Ishikawa (cell line): ENCODE measurements around the gene UBE2H.
A peak's percentile ranks its signal among the peaks of the same experiment; 100 is the strongest.

Source experiments
- CEBPB ChIP-seq: IDR thresholded peaks from 2 replicates; pipeline ENCODE4 v1.6.1; 2012
- CREB1 ChIP-seq: IDR thresholded peaks from 2 replicates; pipeline ENCODE4 v1.6.1; 2012; ENCODE audit warnings: low read depth
- EP300 ChIP-seq: IDR thresholded peaks from 2 replicates; pipeline ENCODE4 v1.6.1; 2012; ENCODE audit warnings: borderline replicate concordance
- NFIC ChIP-seq: IDR thresholded peaks from 2 replicates; pipeline ENCODE4 v1.6.1; 2012
- RAD21 ChIP-seq: IDR thresholded peaks from 2 replicates; pipeline ENCODE4 v1.6.1; 2012; ENCODE audit warnings: low read depth
- TAF1 ChIP-seq: IDR thresholded peaks from 2 replicates; pipeline ENCODE4 v1.6.1; 2012; ENCODE audit warnings: low read depth, mild to moderate bottlenecking
- TEAD4 ChIP-seq: IDR thresholded peaks from 2 replicates; pipeline ENCODE4 v1.6.1; 2012
- YY1 ChIP-seq: IDR thresholded peaks from 2 replicates; pipeline ENCODE4 v1.6.1; 2012; ENCODE audit warnings: low read depth
- ZBTB7A ChIP-seq: IDR thresholded peaks from 2 replicates; pipeline ENCODE4 v1.6.1; 2012; ENCODE audit warnings: low read depth
- TF ChIP-seq, protein P1 (sequence below): IDR thresholded peaks from 2 replicates; pipeline ENCODE4 v1.6.1; 2012; ENCODE audit warnings: low read depth, mild to moderate bottlenecking
- TF ChIP-seq, protein P2 (sequence below): IDR thresholded peaks from 2 replicates; pipeline ENCODE4 v1.6.1; 2012
- TF ChIP-seq, protein P3 (sequence below): IDR thresholded peaks from 2 replicates; pipeline ENCODE4 v1.6.1; 2012

DNA sequence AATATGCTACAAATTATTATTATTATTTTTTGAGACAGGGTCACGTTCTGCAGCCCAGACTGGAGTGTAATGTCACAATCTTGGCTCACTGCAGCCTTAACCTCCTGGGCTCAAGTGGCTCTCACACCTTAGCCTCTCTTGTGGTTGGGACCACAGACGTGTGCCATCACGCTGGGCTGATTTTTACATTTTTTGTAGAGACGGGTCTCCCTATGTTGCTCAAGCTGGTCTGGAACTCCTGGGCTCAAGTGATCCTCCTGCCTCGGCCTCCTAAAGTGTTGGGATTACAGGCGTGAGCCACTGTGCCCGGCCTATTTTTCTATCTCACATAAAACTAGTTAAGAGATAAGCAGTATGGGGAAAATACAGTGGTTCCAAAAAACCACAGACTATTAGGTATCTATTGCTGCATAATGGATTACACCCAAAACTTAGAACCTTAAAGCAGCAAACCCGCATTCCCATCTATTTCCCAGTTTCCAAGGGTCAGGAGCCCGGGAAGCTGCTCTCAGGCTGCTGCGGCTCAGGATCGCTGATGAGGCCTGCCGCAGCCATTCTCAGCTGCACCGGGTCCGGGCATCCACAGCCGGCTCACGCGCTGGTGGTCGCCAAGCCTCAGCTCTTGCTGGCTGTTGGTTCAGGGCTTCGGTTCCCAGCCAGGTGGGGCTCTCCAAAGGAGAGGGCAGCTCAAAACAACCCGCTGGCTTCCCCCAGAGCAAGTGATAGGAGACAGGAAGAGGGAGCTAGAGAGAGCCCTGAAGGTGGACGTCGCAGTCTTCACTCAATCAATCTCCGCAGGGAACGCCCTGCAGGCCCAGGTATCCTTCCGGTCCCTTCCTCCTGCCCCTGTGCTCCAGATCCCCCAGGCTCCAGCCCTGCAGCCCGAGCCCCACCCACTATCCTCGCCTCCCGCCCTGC lies 128.2 kb downstream of the UBE2H start:
- TF ChIP-seq NFIC (no peak), CEBPB (no peak), EP300 (no peak), YY1 (no peak), TAF1 (no peak), RAD21 (peak; percentile 25; the same call in 1 of the 2 replicates), ZBTB7A (no peak), TEAD4 (no peak), CREB1 (no peak)
- TF ChIP-seq, protein P1, sequence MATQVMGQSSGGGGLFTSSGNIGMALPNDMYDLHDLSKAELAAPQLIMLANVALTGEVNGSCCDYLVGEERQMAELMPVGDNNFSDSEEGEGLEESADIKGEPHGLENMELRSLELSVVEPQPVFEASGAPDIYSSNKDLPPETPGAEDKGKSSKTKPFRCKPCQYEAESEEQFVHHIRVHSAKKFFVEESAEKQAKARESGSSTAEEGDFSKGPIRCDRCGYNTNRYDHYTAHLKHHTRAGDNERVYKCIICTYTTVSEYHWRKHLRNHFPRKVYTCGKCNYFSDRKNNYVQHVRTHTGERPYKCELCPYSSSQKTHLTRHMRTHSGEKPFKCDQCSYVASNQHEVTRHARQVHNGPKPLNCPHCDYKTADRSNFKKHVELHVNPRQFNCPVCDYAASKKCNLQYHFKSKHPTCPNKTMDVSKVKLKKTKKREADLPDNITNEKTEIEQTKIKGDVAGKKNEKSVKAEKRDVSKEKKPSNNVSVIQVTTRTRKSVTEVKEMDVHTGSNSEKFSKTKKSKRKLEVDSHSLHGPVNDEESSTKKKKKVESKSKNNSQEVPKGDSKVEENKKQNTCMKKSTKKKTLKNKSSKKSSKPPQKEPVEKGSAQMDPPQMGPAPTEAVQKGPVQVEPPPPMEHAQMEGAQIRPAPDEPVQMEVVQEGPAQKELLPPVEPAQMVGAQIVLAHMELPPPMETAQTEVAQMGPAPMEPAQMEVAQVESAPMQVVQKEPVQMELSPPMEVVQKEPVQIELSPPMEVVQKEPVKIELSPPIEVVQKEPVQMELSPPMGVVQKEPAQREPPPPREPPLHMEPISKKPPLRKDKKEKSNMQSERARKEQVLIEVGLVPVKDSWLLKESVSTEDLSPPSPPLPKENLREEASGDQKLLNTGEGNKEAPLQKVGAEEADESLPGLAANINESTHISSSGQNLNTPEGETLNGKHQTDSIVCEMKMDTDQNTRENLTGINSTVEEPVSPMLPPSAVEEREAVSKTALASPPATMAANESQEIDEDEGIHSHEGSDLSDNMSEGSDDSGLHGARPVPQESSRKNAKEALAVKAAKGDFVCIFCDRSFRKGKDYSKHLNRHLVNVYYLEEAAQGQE, result no peak
- TF ChIP-seq, protein P2, sequence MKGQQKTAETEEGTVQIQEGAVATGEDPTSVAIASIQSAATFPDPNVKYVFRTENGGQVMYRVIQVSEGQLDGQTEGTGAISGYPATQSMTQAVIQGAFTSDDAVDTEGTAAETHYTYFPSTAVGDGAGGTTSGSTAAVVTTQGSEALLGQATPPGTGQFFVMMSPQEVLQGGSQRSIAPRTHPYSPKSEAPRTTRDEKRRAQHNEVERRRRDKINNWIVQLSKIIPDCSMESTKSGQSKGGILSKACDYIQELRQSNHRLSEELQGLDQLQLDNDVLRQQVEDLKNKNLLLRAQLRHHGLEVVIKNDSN, result no peak
- TF ChIP-seq, protein P3, sequence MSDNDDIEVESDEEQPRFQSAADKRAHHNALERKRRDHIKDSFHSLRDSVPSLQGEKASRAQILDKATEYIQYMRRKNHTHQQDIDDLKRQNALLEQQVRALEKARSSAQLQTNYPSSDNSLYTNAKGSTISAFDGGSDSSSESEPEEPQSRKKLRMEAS, result no peak
